Measurements from ENCODE around the gene FAM98B.

The FAM98B gene

GRCh38 chr15:38499651-38500050 is 45.7 kb downstream of the FAM98B start:
- no peak overlapping the region for H3K27ac ChIP-seq (ENCODE audit: extremely low read depth, low read depth, low read length)
- H3K36me3 ChIP-seq (ENCODE audit: control insufficient read depth in 2 of 2, insufficient read depth in 1 of 2, low read length in 2 of 2), result peaks cover 0 to 18% of the 10 kb centered on the region in 2 experiments; a peak in 1 of 3 replicates
- ChIA-PET CTCF (no interaction called here), POLR2A (no interaction called here)
- H3K9me3 ChIP-seq (ENCODE audit: control insufficient read depth, insufficient read depth, low read depth, low read length), result no peaks in the 10 kb centered on the region
- TF ChIP-seq, protein P1, sequence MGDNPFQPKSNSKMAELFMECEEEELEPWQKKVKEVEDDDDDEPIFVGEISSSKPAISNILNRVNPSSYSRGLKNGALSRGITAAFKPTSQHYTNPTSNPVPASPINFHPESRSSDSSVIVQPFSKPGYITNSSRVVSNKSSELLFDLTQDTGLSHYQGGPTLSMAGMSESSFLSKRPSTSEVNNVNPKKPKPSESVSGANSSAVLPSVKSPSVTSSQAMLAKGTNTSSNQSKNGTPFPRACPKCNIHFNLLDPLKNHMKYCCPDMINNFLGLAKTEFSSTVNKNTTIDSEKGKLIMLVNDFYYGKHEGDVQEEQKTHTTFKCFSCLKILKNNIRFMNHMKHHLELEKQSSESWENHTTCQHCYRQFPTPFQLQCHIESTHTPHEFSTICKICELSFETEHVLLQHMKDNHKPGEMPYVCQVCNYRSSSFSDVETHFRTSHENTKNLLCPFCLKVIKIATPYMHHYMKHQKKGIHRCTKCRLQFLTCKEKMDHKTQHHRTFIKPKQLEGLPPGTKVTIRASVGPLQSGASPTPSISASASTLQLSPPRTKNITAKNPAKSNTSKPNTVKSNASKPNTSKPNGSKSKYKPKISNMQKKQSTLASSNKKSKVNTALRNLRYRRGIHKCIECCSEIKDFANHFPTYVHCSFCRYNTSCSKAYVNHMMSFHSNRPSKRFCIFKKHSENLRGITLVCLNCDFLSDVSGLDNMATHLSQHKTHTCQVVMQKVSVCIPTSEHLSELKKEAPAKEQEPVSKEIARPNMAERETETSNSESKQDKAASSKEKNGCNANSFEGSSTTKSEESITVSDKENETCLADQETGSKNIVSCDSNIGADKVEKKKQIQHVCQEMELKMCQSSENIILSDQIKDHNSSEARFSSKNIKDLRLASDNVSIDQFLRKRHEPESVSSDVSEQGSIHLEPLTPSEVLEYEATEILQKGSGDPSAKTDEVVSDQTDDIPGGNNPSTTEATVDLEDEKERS (tag by site-specific recombination; IDR thresholded peaks at IDR 0.05), result no peak
- no peak for TF ChIP-seq ZNF18 (tag by site-specific recombination; IDR thresholded peaks at IDR 0.05)
- no peak for TF ChIP-seq ZNF837 (tag by site-specific recombination; IDR thresholded peaks at IDR 0.05)
- TF ChIP-seq ZNF677 (tag by site-specific recombination; IDR thresholded peaks at IDR 0.05), result no peak
- TF ChIP-seq ZNF707 (tag by site-specific recombination; IDR thresholded peaks at IDR 0.05), result no peak
- no peak for TF ChIP-seq ZSCAN30 (tag by site-specific recombination; IDR thresholded peaks at IDR 0.05)
- no peak for TF ChIP-seq ZIC2 (tag by site-specific recombination; IDR thresholded peaks at IDR 0.05)
- TF ChIP-seq ZNF701 (tag by site-specific recombination; IDR thresholded peaks at IDR 0.05), result no peak
- TF ChIP-seq YY2 (tag by site-specific recombination; IDR thresholded peaks at IDR 0.05), result no peak
- no peaks in the 10 kb centered on the region for H3K4me1 ChIP-seq (ENCODE audit: control insufficient read depth, insufficient read depth, low read length)
- H3K4me3 ChIP-seq (ENCODE audit: low read depth, low read length), result no peak overlapping the region

GRCh38 chr15:38503496-38503895 is 49.6 kb downstream of the FAM98B start:
- Histone ChIP-seq H3K27ac (ENCODE audit: extremely low read depth, low read depth, low read length) (no peak overlapping the region), H3K4me1 (ENCODE audit: control insufficient read depth, insufficient read depth, low read length) (no peaks in the 10 kb centered on the region), H3K36me3 (ENCODE audit: control insufficient read depth in 2 of 2, insufficient read depth in 1 of 2, low read length in 2 of 2) (peaks cover 0 to 22% of the 10 kb centered on the region in 2 experiments; a peak in 2 of 3 replicates), H3K4me3 (ENCODE audit: low read depth, low read length) (no peak overlapping the region), H3K9me3 (ENCODE audit: control insufficient read depth, insufficient read depth, low read depth, low read length) (no peaks in the 10 kb centered on the region)
- ChIA-PET CTCF (no interaction called here), POLR2A (interaction anchor here (0.6 kb wide), 2 partner anchors 10 to 141 kb away, joined by 9 to 10 read pairs; no protein-coding TSS in a partner anchor)
- TF ChIP-seq ZNF596 (tag by site-specific recombination; IDR thresholded peaks at IDR 0.05) (no peak), ZFP37 (tag by site-specific recombination; IDR thresholded peaks at IDR 0.05) (no peak), SETDB1 (IDR thresholded peaks at IDR 0.05; ENCODE audit: insufficient read length, low read length) (no peak), ZFP3 (tag by site-specific recombination; IDR thresholded peaks at IDR 0.05; ENCODE audit: low read depth) (no peak), TCF7L2 (IDR thresholded peaks at IDR 0.05; ENCODE audit: borderline replicate concordance, low read depth, low read length) (no peak), ZNF274 (IDR thresholded peaks at IDR 0.05; ENCODE audit: low read length) (no peak), ZNF274 (tag by site-specific recombination; IDR thresholded peaks at IDR 0.05; ENCODE audit: borderline replicate concordance) (no peak), ZNF202 (tag by site-specific recombination; IDR thresholded peaks at IDR 0.05; ENCODE audit: borderline replicate concordance) (no peak), ZNF184 (tag by site-specific recombination; IDR thresholded peaks at IDR 0.05) (no peak), GLIS2 (tag by site-specific recombination; IDR thresholded peaks at IDR 0.05) (no peak), SP3 (tag by site-specific recombination; IDR thresholded peaks at IDR 0.05) (no peak), ZNF26 (tag by site-specific recombination; IDR thresholded peaks at IDR 0.05) (no peak), ZSCAN16 (tag by site-specific recombination; IDR thresholded peaks at IDR 0.05) (no peak), KLF1 (tag by site-specific recombination; IDR thresholded peaks at IDR 0.05) (no peak), ZNF398 (tag by site-specific recombination; IDR thresholded peaks at IDR 0.05) (no peak), ZNF266 (tag by site-specific recombination; IDR thresholded peaks at IDR 0.05; ENCODE audit: low read depth) (no peak), FEZF1 (tag by site-specific recombination; IDR thresholded peaks at IDR 0.05) (no peak), SP2 (tag by site-specific recombination; IDR thresholded peaks at IDR 0.05) (no peak), GFI1B (tag by site-specific recombination; IDR thresholded peaks at IDR 0.05) (no peak)
